ENCODE measurements around the gene BYSL.

DNA sequence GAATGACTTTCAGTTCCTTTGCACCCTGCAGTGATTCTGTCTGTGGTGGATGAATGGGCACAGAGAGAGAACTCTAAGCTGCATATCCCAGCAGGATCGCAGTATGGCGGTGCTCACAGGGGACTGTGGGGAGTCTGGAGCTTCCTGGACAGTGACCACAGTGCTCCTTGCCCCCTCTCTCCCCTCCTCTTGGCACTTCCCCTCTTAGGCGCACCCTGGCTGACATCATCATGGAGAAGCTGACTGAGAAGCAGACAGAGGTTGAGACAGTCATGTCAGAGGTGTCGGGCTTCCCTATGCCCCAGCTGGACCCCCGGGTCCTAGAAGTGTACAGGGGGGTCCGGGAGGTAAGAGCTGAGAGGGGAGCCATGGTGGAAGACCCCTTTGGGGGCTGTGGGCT lies 8.6 kb downstream of the BYSL start:
- no peak for TF ChIP-seq ELF4 (IDR thresholded peaks at IDR 0.05)
- no peak for TF ChIP-seq ARNT (IDR thresholded peaks at IDR 0.05)
- TF ChIP-seq FOXA1 (IDR thresholded peaks at IDR 0.05): no peak
- no peak for TF ChIP-seq FOXM1 (IDR thresholded peaks at IDR 0.05; ENCODE audit: borderline replicate concordance)
- TF ChIP-seq CTBP1 (IDR thresholded peaks at IDR 0.05; ENCODE audit: borderline replicate concordance): no peak
- TF ChIP-seq SP1 (IDR thresholded peaks at IDR 0.05): no peak
- no peak for TF ChIP-seq TARDBP (IDR thresholded peaks at IDR 0.05)
- no peak for TF ChIP-seq BHLHE40 (IDR thresholded peaks at IDR 0.05; ENCODE audit: borderline replicate concordance)
- no peak for TF ChIP-seq HDGF (IDR thresholded peaks at IDR 0.05; ENCODE audit: borderline replicate concordance)
- TF ChIP-seq L3MBTL2 (conservative IDR thresholded peaks at IDR 0.05): no peak
- no peak for TF ChIP-seq FOXK2 (IDR thresholded peaks at IDR 0.05)
- TF ChIP-seq NFRKB (IDR thresholded peaks at IDR 0.05): no peak
